SKM-1 (cell line): ENCODE results near the gene TMA7.
A peak's percentile ranks its signal among the peaks of the same experiment; 100 is the strongest.
"Not testable (repeated sequence)": the region's sequence is repeated elsewhere in the genome, so short reads cannot be mapped to it uniquely, and the experiment has no call there.

Source experiments
- DNase-seq: peaks from one replicate; lab custom pipeline; 2025; ENCODE audit not compliant: unreplicated experiment; lab: John Stamatoyannopoulos, UW

Gene TMA7

GRCh38 chr3:48467110-48467454, 27.0 kb downstream of the TMA7 start:
- DNase-seq: no peak

- no peak for DNase-seq
Measured at GRCh38 chr3:48467473-48468267, 27.6 kb downstream of the TMA7 start.

- no peak for DNase-seq
Measured at GRCh38 chr3:48468329-48468731, 28.3 kb downstream of the TMA7 start.

DNA sequence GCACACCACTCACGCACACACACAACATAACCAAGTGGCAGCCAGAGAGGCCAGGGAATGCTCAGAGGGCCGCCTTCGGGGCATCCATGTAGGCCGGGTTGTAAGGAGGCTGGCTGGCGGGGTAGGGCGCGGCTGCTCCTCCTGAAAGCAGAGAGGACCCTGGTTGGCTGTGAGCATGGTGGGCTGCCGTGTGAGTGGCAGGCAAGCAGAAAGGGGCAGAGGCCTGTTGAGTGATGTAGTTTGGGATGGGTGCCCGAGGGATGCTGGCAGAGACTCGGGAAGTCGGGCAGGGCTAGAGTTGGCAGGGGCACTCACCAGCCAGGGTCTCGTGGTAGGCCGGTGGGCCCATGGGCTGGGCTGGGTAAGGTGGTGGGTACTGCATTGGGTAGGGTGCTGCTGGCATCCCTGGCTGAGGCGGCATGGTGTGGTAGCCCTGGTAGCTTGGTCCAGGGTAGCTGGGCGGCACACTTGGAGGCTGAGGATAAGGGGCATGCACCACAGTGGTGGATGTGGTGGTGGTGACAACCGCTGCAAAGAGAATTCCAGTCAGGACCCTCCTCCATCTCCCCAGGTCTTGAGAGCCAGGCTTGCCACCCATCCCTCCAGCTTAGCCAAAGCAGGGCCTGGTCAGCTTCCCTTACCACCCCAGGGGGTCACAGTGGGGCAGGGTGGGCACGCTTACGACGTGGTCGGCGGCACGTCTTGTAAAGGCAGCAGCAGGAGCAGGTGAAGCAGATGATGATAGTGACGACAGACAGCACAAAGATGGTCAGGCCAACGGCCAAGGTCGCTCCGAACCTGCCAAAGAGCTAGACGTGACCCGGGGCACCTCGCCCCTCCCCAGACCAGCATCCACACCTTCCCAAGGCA, 29.2 kb downstream of the TMA7 start:
- no peak for DNase-seq

GRCh38 chr3:48470286-48470685, 30.2 kb downstream of the TMA7 start:
- DNase-seq: no peak

DNA sequence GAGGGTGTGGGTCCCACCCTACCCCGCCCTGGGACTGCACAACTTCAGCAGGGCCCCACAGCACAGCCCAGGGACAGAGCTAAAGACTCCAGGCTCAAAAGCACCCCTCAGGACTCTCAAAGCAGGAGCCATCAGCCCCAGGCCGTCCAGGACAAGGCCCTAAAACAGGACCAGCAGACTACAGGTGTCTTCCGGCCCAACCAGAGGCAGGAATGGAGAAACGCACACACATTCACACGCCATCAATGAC, 32.5 kb downstream of the TMA7 start:
- DNase-seq: no peak

DNA sequence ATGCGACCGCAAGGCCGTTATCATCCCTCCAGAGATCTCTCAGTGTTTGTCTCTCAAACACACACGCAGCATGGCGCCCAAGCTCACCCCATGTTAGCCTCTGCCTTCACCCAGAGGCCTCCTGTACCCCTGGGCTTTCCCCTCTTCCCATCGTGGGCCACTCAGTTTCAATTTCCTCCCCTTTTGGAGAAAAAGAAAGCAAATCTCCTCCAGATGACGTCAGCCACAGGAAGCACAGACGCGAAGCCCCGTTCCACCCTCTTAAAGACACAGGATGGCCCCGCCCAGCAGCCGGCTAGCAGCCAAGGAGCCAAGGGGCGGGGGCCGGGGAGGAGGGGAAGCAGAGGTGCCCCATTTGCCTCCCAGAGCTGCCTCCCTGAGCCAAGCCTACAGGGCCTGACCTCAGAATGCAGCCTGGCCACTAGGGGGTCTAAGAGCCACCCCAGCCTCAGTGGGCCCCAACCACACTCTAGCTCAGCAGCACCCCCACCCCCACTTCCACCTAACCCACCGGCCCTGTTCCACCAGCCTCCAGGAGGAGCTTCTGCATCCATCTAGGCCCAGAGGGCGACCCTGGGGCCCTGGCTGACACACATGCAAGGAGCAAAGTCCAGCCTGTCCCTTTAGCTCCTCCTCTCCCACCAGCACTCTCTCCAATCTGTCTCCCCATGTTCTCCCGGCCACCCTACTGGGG, 33.0 kb downstream of the TMA7 start:
- peak; percentile 93 for DNase-seq

- no peak for DNase-seq
Measured at GRCh38 chr3:48473617-48473952, 33.5 kb downstream of the TMA7 start.

- not testable (repeated sequence) for DNase-seq
Measured at GRCh38 chr3:48474031-48474430, 34.0 kb downstream of the TMA7 start.

DNA sequence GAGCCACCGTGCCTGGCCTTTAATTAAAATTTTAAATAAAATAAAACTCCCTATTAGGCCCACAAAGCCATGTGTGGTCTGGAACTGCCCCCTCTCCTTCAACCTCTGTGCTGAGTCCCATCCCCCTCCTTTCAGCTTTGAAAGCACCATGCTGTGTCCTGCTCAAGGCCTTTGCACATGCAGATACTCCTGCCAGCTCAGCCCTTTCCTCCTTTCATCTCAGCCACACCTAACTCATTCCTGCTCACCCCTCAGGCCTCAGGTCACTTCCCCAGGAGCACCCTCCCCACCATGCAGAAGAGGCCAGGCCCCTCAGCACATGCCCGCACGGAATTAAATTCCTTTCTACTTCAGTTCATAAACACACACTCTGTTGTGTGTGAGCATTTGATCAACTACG, 34.6 kb downstream of the TMA7 start:
- DNase-seq: no peak

DNA sequence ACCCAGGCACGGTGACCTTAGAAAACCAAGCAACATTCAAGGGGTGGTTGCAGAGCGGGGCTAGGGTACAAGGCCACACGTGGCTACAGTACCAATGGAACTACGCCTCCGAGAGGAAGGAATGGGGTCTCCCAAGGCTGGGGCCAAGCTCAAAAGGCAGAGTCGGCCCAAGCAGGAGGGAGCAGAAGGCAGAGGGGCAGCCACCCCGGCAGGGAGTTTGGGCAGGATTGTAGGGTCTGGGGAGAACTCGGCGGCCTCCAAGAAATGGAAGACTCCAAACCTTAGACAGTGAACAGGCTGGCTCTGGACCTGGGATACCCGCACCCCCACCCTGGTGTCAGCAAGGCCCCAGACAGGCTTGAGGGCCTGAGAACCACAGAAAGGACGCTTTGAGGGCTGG, 35.1 kb downstream of the TMA7 start:
- no peak for DNase-seq

GRCh38 chr3:48476426-48477053, 36.5 kb downstream of the TMA7 start:
- no peak for DNase-seq

DNA sequence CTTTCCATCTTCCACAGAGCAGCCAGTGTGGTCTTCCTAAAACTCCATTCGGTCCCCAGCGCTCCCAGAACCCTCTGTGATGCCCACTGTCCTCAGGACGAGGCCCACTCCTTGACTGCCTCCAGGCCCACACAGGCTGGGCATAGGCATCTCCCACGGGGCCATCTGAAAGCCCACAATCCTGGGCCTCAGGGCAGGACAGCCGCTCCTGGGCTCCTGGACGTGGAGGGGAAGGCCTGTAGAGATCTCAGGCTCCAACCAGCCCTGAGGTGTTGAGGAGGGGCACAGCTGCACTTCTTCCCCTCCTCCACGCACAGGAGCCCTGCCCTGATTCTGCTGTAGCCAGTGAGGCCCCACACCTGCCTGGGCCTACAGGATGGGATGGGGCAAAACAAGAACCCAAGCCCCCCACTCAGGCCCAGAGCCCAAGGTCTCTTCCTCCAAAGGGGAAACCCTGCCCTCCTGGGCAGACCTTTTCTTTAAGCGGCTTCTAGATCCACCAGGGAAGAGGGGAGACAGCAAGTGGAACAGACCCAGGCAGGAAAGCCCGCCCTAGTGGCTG, 38.0 kb downstream of the TMA7 start:
- no peak for DNase-seq

- DNase-seq: no peak
Measured at GRCh38 chr3:48478626-48479555, 38.8 kb downstream of the TMA7 start.

- DNase-seq: not testable (repeated sequence)
Measured at GRCh38 chr3:48480891-48481290, 40.8 kb downstream of the TMA7 start.

DNA sequence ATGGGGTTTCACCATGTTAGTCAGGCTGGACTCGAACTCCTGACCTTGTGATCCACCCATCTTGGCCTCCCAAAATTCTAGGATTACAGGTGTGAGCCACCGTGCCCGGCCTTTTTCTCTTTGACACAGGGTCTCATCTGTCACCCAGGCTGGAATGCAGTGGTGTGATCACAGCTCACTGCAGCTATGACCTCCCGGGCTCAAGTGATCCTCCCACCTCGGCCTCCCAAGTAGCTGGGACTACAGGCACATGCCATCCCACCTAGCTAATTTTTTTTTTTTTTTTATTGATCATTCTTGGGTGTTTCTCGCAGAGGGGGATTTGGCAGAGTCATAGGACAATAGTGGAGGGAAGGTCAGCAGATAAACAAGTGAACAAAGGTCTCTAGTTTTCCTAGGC, 42.8 kb downstream of the TMA7 start:
- not testable (repeated sequence) for DNase-seq

DNA sequence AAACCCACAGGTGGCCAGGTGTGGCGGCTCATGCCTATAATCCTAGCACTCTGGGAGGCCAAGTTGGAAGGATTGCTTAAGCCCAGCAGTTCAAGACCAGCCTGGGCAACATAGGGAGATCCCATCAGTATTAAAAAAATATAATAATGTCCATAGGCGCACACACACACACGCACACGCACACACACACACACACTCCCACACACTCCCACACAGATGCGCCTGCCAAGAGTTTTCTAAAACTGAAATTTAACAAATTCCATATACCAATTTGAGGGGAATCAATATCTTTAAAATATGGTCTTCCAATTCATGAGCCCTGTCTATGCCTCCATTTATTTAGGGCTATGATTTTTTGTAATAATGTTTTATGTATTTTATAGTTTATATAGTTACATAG, 46.9 kb downstream of the TMA7 start:
- no peak for DNase-seq

DNA sequence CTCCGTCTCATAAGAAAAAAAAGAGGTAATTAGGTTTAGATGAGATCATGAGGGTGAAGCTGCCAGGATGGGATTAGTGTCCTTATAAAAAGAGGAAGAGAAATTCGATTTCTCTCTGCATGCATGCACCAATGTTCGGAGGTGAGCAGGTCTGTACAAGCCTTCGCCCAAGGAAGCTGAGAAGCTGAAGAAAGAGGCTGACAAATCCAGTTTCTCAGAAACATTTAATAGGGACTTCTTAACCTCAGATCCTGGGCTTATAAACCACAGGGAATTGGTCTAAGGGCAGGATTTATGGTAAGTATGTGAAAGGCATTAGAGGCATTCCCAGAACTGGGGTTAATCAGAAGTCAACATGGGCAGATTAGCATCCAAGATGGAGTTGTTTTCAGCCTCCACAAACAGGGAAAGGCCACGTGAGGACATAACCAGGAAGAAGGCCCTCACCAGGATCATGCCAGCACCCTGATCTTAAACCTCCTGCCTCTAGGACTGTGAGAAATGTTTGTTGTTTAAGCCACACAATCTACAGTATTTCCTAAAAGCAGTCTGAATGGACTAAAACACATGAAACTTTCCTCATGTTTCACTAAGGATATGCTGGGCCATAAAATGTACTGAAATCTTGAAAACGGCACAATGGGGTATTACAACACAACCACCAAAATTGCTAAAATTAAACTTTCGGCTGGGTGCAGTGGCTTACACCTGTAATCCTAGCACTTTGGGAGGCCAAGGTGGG, 52.6 kb downstream of the TMA7 start:
- DNase-seq: peak; percentile 55

DNA sequence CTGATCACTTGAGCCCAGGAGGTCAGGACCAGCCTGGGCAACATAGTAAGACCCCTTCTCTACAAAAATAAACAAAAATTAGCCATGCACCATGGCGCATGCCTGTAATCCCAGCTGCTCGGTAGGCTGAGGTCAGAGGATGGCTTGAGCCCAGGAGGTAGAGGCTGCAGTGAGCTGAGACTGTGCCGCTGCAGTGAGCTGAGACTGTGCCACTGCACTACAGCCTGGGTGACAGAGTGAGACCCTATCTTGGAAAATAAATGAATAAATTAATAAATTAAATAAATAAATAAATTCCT, 53.1 kb downstream of the TMA7 start:
- DNase-seq: no peak
